SK-N-SH treated with all-trans-retinoic acid at 6 μM for 48 hours (cell line): ENCODE measurements around the gene CORO1C.

Experiments used
- BACH2 ChIP-seq: fragments of 250-450 bp; sonication (Bioruptor Pico); IDR thresholded peaks from 2 replicates; pipeline ENCODE4 v1.9.0; 2021; ENCODE audit warnings: mild to moderate bottlenecking, borderline replicate concordance
- OSR1 ChIP-seq: fragments of 250-450 bp; sonication (Bioruptor Pico); IDR thresholded peaks from 2 replicates; pipeline ENCODE4 v1.8.0; 2022; ENCODE audit warnings: moderate library complexity, mild to moderate bottlenecking, inconsistent platforms
- PATZ1 ChIP-seq: fragments of 250-450 bp; sonication (Bioruptor Pico); IDR thresholded peaks from 2 replicates; pipeline ENCODE4 v1.8.0; 2020; ENCODE audit warnings: mild to moderate bottlenecking, moderate library complexity, borderline replicate concordance
- RARB ChIP-seq: fragments of 250-450 bp; sonication (Bioruptor Pico); IDR thresholded peaks from 2 replicates; pipeline ENCODE4 v1.8.0; 2021; ENCODE audit warnings: mild to moderate bottlenecking, moderate library complexity
- SNAI2 ChIP-seq: fragments of 250-450 bp; sonication (Bioruptor Pico); IDR thresholded peaks from 2 replicates; pipeline ENCODE4 v1.5.0; 2020; ENCODE audit warnings: mild to moderate bottlenecking, moderate library complexity
- ZFP3 ChIP-seq: fragments of 250-450 bp; sonication (Bioruptor Pico); IDR thresholded peaks from 2 replicates; pipeline ENCODE4 v1.5.0; 2020; ENCODE audit warnings: mild to moderate bottlenecking, moderate library complexity
- TF ChIP-seq, protein P1 (sequence below): fragments of 250-450 bp; sonication (Bioruptor Pico); IDR thresholded peaks from 2 replicates; pipeline ENCODE4 v1.5.0; 2020; ENCODE audit warnings: mild to moderate bottlenecking, moderate library complexity
- TF ChIP-seq, protein P2 (sequence below): fragments of 250-450 bp; sonication (Bioruptor Pico); IDR thresholded peaks from 2 replicates; pipeline ENCODE4 v1.5.1; 2020; ENCODE audit warnings: low read depth, mild to moderate bottlenecking, moderate library complexity

DNA sequence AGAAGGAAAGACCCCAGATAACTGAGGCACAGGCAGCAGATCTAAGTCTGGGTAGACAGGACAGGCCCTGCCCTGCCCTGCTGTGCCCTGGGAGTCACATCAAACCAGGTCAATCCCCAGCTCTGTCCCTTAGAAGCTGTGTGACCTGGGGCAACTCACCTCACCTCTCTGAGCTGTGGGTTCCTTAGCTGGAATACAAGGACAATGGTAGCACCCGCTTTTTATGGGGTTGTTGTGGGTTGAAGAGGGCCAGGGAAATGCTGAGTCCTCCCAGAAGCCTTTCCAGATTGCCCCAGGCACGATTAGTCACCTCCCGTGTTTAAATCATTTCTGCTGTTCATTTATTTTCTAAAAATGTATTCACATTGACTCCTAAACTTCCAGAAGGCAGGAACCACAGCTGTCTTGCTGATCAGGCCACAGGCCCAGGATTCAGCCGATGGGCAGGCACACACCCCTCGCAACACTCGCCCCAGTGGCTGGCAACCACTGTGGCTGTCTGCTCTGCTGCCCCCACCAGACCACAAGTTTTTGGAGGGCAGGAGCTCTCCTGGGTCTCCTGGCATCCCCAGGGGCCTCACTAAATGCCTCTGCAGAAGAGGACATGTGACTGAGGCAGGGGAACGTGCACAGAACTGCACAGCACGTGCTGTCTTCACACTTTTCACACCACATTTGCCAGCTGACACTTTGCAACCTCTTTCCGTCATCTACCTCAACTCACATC, 100.7 kb downstream of the CORO1C start:
- TF ChIP-seq PATZ1 (no peak), RARB (CRISPR knock-in tag) (no peak), ZFP3 (CRISPR knock-in tag) (peak; percentile 89), BACH2 (CRISPR knock-in tag) (no peak), OSR1 (CRISPR knock-in tag) (no peak), SNAI2 (CRISPR knock-in tag) (no peak)
- TF ChIP-seq, protein P1, sequence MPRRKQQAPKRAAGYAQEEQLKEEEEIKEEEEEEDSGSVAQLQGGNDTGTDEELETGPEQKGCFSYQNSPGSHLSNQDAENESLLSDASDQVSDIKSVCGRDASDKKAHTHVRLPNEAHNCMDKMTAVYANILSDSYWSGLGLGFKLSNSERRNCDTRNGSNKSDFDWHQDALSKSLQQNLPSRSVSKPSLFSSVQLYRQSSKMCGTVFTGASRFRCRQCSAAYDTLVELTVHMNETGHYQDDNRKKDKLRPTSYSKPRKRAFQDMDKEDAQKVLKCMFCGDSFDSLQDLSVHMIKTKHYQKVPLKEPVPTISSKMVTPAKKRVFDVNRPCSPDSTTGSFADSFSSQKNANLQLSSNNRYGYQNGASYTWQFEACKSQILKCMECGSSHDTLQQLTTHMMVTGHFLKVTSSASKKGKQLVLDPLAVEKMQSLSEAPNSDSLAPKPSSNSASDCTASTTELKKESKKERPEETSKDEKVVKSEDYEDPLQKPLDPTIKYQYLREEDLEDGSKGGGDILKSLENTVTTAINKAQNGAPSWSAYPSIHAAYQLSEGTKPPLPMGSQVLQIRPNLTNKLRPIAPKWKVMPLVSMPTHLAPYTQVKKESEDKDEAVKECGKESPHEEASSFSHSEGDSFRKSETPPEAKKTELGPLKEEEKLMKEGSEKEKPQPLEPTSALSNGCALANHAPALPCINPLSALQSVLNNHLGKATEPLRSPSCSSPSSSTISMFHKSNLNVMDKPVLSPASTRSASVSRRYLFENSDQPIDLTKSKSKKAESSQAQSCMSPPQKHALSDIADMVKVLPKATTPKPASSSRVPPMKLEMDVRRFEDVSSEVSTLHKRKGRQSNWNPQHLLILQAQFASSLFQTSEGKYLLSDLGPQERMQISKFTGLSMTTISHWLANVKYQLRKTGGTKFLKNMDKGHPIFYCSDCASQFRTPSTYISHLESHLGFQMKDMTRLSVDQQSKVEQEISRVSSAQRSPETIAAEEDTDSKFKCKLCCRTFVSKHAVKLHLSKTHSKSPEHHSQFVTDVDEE (CRISPR knock-in tag) = no peak
- TF ChIP-seq, protein P2, sequence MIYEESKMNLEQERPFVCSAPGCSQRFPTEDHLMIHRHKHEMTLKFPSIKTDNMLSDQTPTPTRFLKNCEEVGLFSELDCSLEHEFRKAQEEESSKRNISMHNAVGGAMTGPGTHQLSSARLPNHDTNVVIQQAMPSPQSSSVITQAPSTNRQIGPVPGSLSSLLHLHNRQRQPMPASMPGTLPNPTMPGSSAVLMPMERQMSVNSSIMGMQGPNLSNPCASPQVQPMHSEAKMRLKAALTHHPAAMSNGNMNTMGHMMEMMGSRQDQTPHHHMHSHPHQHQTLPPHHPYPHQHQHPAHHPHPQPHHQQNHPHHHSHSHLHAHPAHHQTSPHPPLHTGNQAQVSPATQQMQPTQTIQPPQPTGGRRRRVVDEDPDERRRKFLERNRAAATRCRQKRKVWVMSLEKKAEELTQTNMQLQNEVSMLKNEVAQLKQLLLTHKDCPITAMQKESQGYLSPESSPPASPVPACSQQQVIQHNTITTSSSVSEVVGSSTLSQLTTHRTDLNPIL (CRISPR knock-in tag) = no peak
